Lower leg skin (tissue), 3 donors: ENCODE measurements around the gene TOMM7.

Experiments
- CTCF ChIP-seq, 3 donors: fragments of 450-650 bp; IDR thresholded peaks; one replicate each; pipeline ENCODE4 v1.5.1; 2016; ENCODE audit warnings: antibody characterized with exemption in 3 of 3, mild to moderate bottlenecking in 3 of 3, moderate library complexity in 2 of 3
- POLR2A ChIP-seq, 2 donors: fragments of 450-650 bp; IDR thresholded peaks; one replicate each; pipeline ENCODE4 v1.6.1; 2016 to 2017; ENCODE audit warnings: antibody characterized with exemption in 2 of 2, mild to moderate bottlenecking in 1 of 2, moderate library complexity in 1 of 2

GRCh38 chr7:22810843-22811242 lies 11.8 kb downstream of the TOMM7 start:
- TF ChIP-seq CTCF (IDR thresholded peaks at IDR 0.05): no peak
- TF ChIP-seq POLR2A (IDR thresholded peaks at IDR 0.05): no peak
